ENCODE measurements around the gene AVPR1B. TPM values are rescaled to one million over a fixed set of nuclear protein-coding genes. Genes with fewer than 3 reads are reported as not detected.

AVPR1B gene
- total RNA-seq, 3 donors from 2014 or later: 0.72 to 1.9 (median 0.89) TPM

GRCh38 chr1:206106328-206107167 lies 10.6 kb downstream of the AVPR1B start:
- H3K4me3 ChIP-seq: no peak overlapping the region
- ATAC-seq (peak; percentile 91), DNase-seq (peak; percentile 70 to 84 (median 80))
- H3K4me1 ChIP-seq (ENCODE audit: low read depth): no peaks in the 10 kb centered on the region
- intact Hi-C loops (cut with DNase I, micrococcal nuclease): loop anchor here (5.0 to 10.0 kb wide), 4 partner anchors 122 to 312 kb away; no protein-coding TSS in a partner anchor
- H3K36me3 ChIP-seq (ENCODE audit: low read depth): no peaks in the 10 kb centered on the region
- TF ChIP-seq, protein P1, sequence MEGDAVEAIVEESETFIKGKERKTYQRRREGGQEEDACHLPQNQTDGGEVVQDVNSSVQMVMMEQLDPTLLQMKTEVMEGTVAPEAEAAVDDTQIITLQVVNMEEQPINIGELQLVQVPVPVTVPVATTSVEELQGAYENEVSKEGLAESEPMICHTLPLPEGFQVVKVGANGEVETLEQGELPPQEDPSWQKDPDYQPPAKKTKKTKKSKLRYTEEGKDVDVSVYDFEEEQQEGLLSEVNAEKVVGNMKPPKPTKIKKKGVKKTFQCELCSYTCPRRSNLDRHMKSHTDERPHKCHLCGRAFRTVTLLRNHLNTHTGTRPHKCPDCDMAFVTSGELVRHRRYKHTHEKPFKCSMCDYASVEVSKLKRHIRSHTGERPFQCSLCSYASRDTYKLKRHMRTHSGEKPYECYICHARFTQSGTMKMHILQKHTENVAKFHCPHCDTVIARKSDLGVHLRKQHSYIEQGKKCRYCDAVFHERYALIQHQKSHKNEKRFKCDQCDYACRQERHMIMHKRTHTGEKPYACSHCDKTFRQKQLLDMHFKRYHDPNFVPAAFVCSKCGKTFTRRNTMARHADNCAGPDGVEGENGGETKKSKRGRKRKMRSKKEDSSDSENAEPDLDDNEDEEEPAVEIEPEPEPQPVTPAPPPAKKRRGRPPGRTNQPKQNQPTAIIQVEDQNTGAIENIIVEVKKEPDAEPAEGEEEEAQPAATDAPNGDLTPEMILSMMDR (IDR thresholded peaks at IDR 0.05): peak; percentile 78
- no peaks in the 10 kb centered on the region for H3K9me3 ChIP-seq

GRCh38 chr1:206105464-206105995 lies 11.7 kb downstream of the AVPR1B start:
- intact Hi-C loops (cut with DNase I, micrococcal nuclease): loop anchor here (5.0 to 10.0 kb wide), 4 partner anchors 121 to 311 kb away; no protein-coding TSS in a partner anchor
- Histone ChIP-seq H3K4me3 (no peak overlapping the region), H3K4me1 (ENCODE audit: low read depth) (no peaks in the 10 kb centered on the region), H3K36me3 (ENCODE audit: low read depth) (no peaks in the 10 kb centered on the region), H3K9me3 (no peaks in the 10 kb centered on the region)
- TF ChIP-seq, protein P1 (IDR thresholded peaks at IDR 0.05): no peak
- ATAC-seq (no peak), DNase-seq (no peak)

GRCh38 chr1:206103979-206104378 lies 13.2 kb downstream of the AVPR1B start:
- ATAC-seq (no peak), DNase-seq (no peak)
- TF ChIP-seq, protein P1 (IDR thresholded peaks at IDR 0.05): no peak
- Histone ChIP-seq H3K36me3 (ENCODE audit: low read depth) (no peaks in the 10 kb centered on the region), H3K9me3 (no peaks in the 10 kb centered on the region), H3K4me3 (no peak overlapping the region), H3K4me1 (ENCODE audit: low read depth) (no peaks in the 10 kb centered on the region)
- intact Hi-C loops (cut with DNase I, micrococcal nuclease): loop anchor here (10.0 kb wide), 3 partner anchors 119 to 309 kb away; no protein-coding TSS in a partner anchor

- no peak for DNase-seq
- intact Hi-C loops (cut with DNase I, micrococcal nuclease): loop anchor here (10.0 kb wide), 3 partner anchors 118 to 308 kb away; no protein-coding TSS in a partner anchor
- Histone ChIP-seq H3K36me3 (ENCODE audit: low read depth) (no peaks in the 10 kb centered on the region), H3K4me3 (no peak overlapping the region), H3K4me1 (ENCODE audit: low read depth) (no peaks in the 10 kb centered on the region), H3K9me3 (no peaks in the 10 kb centered on the region)
- TF ChIP-seq, protein P1 (IDR thresholded peaks at IDR 0.05): no peak
- ATAC-seq: no peak
Measured at GRCh38 chr1:206102292-206102936, 14.8 kb downstream of the AVPR1B start.

- Histone ChIP-seq H3K36me3 (ENCODE audit: low read depth) (no peaks in the 10 kb centered on the region), H3K4me3 (no peak overlapping the region), H3K9me3 (no peaks in the 10 kb centered on the region), H3K4me1 (ENCODE audit: low read depth) (no peaks in the 10 kb centered on the region)
- intact Hi-C loops (cut with DNase I, micrococcal nuclease): loop anchor here (10.0 kb wide), 3 partner anchors 117 to 307 kb away; no protein-coding TSS in a partner anchor
- DNase-seq: no peak
- ATAC-seq: no peak
- TF ChIP-seq, protein P1 (IDR thresholded peaks at IDR 0.05): no peak
Measured at GRCh38 chr1:206101351-206102045, 15.7 kb downstream of the AVPR1B start.

Measured in mucosa of descending colon (tissue), 3 donors.